ENCODE data around the gene TAF1D.

Gene TAF1D

DNA sequence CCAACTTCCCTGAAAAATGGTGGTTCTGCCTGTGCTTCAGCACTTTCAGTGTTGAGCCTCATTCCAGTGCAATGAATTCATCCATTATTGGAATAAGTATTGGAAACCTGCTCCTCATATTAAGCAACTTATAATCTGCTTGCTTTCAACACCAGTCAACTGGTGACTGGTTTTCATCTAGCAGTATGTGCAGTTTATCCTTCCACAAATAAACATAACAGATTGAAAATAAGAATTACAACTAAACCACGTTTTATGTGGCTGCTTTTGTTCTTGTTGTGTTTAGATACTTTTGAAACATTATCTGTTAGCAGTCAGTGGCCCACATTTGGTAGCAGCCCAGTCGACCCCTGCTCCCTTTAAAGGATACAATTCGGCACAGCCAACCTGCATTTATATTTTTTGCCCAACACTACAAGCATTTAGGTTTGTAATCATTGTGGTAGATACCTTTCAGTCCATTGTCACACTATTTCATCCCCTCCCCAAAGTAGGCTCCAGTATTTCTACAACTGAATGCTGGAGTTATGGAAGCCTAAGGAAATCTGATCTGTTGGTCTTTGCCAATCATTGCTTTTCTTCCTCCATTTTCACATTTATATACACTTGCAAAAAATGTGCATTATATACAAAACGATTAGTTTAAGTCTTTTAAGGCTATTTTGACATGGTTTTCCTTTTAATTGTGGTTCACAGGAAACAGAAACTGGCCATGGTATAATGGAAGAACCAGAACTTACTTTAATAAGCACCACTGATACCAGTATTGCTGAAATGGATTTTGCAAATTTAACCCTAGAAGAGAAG, 13.1 kb downstream of the TAF1D start:
- FAIRE-seq (no peak), DNase-seq (ENCODE audit: low spot score) (no peak)

GRCh38 chr11:93724089-93724488, 17.2 kb downstream of the TAF1D start:
- FAIRE-seq, result no peak
- no peak for DNase-seq (ENCODE audit: low spot score)

- FAIRE-seq (no peak), DNase-seq (ENCODE audit: low spot score) (no peak)
Observed at GRCh38 chr11:93720522-93720921, 20.8 kb downstream of the TAF1D start.

DNA sequence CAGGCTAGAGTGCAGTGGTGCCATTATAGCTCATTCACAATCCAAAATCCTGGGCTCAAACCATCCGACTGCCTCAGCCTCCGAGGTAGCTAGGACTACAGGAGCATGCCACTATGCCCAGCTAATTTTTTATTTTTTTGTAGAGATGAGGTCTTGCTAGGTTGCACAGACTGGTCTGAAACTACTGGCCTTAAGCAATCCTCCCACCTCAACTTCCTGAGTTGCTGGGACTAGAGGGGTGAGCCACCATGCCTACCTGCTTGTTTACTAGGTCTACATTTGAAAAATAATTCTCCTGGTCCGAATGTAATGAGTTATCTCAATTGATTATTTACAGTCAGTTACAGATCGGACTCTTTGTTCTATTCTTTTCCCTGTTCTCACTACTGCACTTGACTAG, 22.0 kb downstream of the TAF1D start:
- DNase-seq (ENCODE audit: low spot score), result no peak

DNA sequence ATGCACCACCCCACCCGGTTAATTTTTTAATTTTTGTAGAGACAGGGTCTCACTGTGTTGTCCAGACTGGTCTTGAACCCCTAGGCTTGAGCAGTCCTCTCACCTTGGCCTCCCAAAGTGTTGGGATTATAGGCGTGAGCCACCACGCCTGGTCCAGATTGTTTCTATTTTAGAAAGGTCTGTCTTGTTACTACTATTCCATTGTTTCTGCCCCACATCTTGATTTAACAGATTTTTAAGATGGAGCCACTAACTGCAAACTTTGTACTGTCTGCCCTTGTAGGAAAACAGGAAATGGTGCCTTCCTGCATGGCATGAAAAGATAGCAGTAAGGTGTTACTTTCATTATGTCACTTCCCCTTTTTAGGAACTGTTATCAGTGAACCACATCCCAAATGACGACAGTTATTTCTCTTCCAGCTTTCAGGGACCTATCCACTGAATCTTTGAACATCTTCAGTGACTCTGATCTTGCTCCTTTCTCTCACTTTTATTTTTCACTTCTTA, 23.2 kb downstream of the TAF1D start:
- DNase-seq (ENCODE audit: low spot score) (no peak), FAIRE-seq (no peak)

More for the DNA sequence above, 22.0 kb downstream of the TAF1D start:
- FAIRE-seq, result no peak

DNA sequence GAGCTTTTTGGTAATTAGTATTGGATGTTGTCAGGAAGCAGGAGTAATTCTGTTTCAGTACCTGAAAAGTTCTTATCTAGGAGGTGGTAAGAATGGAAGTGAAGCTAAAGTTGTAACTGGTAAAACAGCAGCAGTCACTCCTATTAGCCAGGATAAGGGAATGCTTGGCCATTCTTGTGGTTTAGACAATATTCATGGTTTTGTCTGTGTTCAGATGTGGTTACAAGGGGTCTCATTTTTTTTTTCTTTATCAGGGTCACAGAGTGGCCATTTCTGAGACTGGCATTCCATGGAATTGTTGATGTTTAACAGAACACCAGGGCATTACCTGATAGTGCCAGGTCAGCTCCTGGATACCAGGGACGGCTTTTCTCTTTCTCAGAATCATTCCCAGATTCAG, 23.8 kb downstream of the TAF1D start:
- DNase-seq (ENCODE audit: low spot score), result no peak

GRCh38 chr11:93715797-93716396, 25.4 kb downstream of the TAF1D start:
- DNase-seq (ENCODE audit: low spot score) (no peak), FAIRE-seq (no peak)

More for the DNA sequence above, 23.8 kb downstream of the TAF1D start:
- FAIRE-seq, result no peak

DNA sequence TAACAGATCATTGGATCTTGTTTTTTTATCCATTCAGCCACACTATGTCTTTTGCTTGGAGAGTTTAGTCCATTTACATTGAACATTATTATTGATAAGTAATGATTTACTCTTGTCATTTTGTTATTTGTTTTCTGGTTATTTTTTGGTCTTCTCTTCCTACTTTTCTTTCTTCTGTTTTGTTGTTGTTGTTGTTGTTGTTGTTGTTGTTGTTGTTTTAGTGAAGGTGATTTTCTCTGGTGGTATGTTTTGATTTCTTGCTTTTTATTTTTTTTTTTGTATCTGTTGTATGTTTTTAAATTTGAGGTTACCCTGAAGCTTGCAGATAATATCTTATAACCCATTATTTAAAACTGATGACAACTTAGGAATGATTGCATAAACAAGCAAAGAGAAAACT, 28.6 kb downstream of the TAF1D start:
- no peak for FAIRE-seq
- no peak for DNase-seq (ENCODE audit: low spot score)

GRCh38 chr11:93710239-93710638, 31.1 kb downstream of the TAF1D start:
- DNase-seq (ENCODE audit: low spot score), result no peak

GRCh38 chr11:93704237-93704636, 37.1 kb downstream of the TAF1D start:
- no peak for FAIRE-seq

More at GRCh38 chr11:93710239-93710638, 31.1 kb downstream of the TAF1D start:
- FAIRE-seq, result no peak

GRCh38 chr11:93700830-93701229, 40.5 kb downstream of the TAF1D start:
- FAIRE-seq, result no peak
- DNase-seq (ENCODE audit: low spot score), result no peak

More at GRCh38 chr11:93704237-93704636, 37.1 kb downstream of the TAF1D start:
- DNase-seq (ENCODE audit: low spot score), result peak; percentile 7

DNA sequence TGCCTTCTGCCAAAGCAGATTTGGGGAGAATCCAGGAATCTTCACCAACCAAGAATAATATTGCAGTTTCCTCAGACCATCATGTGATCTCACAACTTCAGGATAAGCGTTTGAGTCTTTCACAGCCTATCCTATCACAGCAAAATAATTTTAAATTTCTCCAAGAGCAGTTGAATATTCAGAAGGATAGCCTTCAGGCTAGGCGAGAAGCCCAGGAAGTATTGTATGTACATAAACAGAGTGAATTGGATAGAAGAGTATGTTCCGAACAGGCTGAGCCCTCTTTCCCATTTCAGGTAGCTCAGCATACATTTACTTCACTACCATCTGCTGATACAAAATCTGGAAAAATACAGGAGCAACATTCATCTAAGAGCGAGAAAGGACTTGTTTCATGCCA, 43.7 kb downstream of the TAF1D start:
- DNase-seq (ENCODE audit: low spot score) (no peak), FAIRE-seq (peak; percentile 13)

DNA sequence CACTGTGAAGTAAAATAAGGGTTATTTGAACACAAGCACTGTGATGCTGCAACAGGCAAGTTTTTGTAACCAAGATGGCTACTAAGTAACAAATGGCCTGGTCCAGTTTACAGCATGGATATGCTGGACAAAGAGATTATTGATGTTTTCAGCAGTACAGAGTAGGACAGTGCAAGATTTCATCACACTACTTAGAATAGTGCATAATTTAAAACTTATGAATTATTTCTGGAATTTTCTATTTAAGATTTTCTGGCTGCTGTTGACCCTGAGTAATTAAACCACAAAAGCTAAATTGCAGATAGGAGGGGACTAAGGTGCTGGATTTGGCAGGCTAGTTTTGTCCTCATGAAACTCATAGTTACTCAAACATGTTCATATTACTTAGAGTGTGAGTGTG, 46.7 kb downstream of the TAF1D start:
- FAIRE-seq, result no peak
- DNase-seq (ENCODE audit: low spot score), result no peak

DNA sequence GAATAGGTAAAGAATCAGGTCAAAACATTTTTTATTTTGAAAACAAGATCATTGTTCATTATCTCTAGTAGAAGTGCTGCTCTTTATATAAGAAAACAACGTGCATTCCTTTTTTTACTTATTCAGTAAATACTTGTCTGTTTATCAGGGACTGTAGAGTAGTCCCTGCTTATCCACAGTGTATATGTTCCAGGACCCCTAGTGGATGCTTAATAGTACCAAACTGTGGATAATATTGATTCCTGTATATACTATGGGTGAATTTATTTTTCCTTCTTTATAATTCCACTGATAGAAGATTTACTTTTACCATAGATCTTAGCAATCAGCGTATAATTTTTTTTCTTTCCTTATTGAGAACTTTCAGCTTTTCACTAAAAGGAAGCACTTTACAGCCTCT, 47.2 kb downstream of the TAF1D start:
- DNase-seq (ENCODE audit: low spot score), result no peak

DNA sequence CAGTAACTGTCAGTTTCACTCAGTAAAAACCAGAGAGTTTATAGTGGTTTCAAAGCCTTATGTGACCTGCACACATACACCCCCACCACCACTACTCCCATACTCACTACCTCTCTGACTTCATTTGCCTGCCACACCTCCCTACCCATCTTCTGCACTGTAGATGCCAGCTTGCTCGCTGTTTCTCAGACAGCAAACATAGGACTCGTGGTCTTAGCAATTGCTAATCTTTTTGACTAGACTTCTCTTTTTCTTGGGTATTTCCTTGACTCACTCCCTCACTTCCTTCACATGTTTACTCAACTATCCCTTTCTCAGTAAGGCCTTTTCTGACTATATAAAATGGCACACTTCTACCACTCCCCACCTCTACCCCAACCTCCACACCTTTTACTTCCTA, 52.1 kb downstream of the TAF1D start:
- DNase-seq (ENCODE audit: low spot score) (no peak), FAIRE-seq (no peak)

More for the DNA sequence above, 47.2 kb downstream of the TAF1D start:
- no peak for FAIRE-seq

GRCh38 chr11:93686812-93687211, 54.5 kb downstream of the TAF1D start:
- FAIRE-seq (no peak), DNase-seq (ENCODE audit: low spot score) (no peak)

- no peak for FAIRE-seq
- no peak for DNase-seq (ENCODE audit: low spot score)
Observed at GRCh38 chr11:93686226-93686625, 55.1 kb downstream of the TAF1D start.
